SH-SY5Y (cell line): ENCODE data around the gene CCDC24.

Experiments used
- GATA2 ChIP-seq: IDR thresholded peaks from 2 replicates; pipeline ENCODE4 v1.6.1; 2011; ENCODE audit warnings: mild to moderate bottlenecking, low read depth, low read length
- GATA3 ChIP-seq: IDR thresholded peaks from 2 replicates; pipeline ENCODE4 v1.6.1; 2011; ENCODE audit warnings: low read depth, mild to moderate bottlenecking, low read length, moderate library complexity

DNA sequence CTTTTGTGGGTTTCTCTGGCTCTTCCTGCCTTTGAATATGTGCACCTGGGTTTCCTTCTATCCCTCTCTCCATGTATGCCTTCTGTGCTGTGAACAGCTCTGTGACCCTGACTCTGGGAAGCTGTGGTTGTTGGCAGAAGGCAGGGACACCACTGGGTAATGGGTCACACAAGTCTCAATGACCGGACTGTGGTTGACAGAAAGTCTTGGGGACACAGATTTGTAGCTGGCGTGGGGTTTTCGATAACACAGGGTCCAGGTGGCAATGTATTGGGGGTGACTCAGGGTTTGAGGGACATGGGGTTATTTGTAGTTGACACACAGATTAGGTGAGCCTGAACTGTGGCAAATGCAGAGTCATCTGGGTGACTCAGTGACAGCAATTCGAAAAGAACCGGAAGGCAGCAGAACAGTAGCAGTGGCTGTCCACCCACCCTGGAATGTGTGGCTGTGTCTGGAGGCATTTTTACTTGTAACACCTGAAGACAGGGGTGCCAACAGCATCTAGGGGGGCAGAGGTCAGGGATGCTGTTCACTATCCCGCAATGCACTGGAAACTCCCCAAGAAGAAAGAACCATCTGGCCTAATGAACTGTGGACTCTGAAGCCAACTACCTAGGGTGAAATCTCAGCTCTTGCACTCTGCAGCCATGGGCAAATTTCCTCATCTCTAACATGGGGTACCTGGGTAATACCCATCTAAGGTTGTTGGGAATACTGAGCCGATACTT lies 52.8 kb downstream of the CCDC24 start:
- TF ChIP-seq GATA2 (no peak), GATA3 (no peak)
